HG03095 (cell line): Measurements from ENCODE around the gene DIRAS2.

Experiments
- ATAC-seq: cut with Tn5 transposase; IDR thresholded peaks from one replicate; pipeline ENCODE4 v1.9.1; 2021; ENCODE audit warnings: moderate library complexity; ENCODE audit not compliant: unreplicated experiment

DIRAS2 gene

DNA sequence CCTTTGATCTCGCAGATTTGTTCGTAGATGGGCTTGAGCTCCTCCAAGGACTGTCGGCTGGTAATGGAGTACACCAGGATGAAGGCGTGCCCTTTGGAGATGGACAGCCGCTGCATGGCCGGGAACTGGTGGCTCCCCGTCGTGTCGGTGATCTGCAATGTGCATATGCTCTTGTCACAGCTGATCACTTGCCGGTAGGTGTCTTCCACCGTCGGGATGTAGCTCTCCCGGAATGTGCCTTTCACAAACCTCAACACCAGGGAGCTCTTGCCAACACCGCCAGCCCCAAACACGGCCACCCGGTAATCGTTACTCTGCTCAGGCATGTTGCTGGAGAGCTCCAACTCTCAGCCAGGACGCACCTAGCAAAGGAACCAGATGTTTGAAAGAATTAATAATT lies 29.1 kb downstream of the DIRAS2 start:
- no peak for ATAC-seq

DNA sequence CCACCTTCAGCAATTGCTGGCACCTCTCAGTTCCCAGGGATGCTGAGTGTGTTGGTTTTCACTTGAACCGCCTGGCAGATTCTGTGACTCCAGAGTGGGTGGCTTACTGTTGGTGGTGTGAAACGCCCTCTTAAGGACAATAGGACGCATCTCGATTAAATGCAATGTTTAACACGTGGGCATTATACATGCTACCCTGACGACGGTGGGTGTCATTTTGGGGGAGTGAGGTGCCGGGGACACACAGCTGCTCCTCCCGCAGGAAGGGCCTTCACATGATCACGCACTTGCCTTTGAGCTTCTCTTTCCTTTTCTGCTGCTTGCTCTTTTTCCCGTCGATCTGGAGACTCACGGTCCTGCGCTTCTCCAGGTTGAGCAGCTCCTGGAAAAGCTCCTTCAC lies 29.7 kb downstream of the DIRAS2 start:
- ATAC-seq: no peak

DNA sequence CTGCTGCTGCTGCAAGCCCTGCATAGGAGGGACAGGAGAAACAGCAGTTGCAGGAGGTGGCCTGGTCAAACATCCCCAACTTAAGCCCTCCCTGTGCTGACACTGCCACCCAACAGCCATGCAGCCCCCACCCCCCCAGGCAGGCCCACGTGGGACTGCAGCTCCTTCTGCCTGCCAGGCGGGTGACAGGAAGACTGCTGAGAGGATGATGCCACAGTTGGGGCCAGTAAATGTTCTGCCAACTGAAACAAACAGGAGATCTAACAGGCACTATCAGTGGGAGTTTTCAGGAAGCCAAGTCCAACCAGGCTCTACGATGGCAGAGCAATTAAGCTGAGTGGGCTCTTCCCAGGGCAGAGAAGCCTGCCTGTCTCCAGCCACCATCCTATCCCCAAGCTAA lies 31.1 kb downstream of the DIRAS2 start:
- no peak for ATAC-seq

DNA sequence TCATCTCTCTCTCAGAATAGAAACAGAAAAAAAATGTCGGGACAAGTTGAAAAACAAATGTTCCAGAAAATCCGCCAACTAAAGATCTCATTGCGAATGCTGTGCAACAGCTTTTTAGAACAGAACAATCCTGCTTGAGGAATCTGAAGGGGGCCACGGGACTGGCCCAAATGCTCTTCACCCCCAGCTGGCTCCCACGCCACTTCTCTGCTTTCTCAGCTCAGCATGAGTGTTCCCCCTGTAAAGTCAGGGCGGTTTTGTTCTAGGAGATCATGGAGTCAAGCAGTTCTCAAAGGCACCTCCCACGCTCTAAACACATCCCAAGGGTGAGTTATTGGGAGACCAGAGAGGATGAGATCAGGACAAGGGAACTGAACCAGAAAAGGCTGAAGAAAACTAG lies 31.5 kb downstream of the DIRAS2 start:
- ATAC-seq: no peak

DNA sequence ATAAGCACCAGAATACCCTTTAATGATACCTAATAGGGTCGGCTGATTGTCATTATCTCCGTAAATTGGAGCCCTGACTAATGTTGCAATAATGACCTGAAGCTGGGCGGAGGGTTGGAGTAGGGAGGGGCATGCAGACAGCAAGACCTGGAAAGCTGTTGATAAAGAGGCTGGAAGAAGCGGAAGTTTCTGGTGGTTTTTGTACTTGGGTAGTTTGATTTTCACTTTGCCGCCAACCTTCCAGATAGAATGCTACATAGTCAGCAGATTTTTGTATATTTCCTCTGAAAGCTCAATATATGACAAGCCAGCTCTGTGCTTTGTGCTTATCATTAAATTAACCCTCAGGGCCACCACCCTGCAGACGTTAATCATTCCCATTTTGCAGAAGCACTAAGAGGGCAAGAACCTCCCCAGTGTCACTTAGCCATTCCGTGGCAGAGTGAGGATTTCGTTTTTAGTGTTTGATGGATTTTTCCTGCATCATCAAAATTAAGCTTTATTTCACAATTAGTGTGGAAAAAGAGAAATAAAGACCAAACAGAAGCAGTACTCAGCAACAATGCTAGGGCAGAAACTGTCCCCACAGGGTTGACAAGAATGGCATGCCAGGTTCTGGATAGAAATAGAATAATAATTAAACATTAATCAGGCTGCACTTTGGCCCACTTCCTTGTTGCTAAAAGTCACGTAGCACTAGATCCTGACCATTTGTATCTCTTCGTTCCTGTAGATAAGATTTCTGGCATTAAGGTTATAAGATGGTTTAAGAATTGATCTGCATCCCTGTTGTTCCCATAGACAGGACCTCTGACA lies 34.7 kb downstream of the DIRAS2 start:
- ATAC-seq: no peak

DNA sequence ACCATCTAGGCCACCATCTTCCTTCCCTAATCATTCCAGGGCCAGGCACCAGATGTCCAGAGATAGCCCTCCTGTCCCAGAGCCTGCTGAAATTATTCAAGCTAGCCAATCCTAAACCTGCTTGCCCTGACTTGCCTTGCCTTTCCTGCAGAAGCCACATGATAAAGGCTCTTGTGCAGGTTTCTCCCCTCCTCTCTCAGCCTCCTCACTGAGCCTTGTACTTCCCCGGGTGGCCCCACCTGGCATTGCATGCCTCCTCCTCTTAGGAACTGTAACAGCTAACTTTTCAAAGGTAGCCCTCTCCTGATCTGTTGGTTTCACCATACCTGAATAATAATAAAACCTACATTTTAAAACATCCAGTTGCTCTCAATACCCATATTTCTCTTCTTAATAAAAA lies 42.6 kb downstream of the DIRAS2 start:
- ATAC-seq: no peak

DNA sequence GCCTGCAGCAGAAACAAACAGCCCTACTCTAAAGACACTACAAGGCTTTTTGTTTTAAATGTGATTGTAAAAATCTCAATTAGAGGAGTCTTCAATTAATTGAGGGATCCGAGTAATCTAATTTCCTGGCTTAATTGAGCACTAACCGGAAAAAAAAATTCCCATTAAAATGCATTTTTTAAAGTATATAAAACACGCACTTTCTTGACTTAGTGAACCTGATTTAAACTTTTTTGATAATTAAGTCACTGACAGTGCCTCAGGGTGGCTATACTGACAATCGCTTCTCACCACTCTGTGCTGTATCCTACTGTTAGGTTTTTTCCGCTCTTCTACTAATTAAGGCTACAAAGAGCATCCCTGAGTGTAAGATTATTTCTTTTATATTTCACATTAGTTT lies 44.4 kb downstream of the DIRAS2 start:
- ATAC-seq: no peak

DNA sequence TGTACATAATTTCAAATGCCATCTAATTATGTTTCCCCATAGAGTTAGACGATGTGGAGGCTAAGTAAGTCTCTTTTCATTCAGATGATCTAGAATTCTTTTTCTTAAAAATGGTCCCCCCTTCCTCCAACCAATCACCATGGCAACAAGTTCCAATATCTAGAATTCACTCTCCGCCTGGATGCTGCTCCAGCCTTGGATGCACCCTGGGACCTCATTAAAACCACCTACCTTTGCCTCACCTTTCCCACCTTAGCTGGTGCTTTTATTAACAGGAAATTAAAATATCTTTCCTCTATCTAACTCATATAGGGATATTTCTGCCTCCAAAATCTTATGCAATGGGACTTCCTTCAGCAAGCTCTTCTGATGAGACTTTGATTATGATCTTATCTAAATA lies 49.0 kb downstream of the DIRAS2 start:
- no peak for ATAC-seq

DNA sequence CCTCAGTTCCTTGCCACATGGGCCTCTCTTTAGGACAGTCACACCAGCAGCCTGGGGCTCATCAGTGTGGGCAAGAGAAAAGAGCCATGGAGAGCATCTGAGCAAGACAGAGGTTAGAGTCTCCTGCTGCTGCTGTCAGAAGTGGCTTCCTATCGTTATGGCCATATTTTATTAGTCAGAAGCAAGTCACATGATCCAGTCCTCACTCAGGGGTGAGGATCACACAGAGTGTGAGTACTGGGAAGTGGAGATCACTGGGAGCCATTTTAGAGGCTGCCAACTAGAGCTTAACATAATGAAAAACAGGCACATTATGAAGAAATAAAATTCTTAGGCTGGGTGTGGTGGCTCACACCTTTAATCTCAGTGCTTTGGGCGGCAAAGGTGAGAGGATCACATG lies 62.0 kb downstream of the DIRAS2 start:
- ATAC-seq: no peak

DNA sequence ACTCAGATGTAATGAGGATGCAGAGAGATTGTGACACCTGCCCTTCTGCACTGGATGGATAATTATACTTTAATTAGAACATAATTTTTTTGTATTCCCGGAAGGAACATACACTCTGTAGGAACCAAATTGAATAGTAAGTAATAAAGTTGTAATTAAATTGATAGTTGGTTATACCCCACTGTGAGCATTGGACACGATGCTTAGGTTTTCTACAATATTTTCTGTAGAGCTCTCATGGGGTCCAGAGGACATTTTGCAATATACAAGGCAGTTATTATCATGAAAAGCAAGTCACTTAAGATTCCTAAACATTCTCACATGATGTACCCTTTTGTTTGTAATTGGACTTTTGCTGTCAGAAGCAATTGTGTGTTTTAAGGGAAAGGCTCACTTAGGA lies 63.4 kb downstream of the DIRAS2 start:
- no peak for ATAC-seq

DNA sequence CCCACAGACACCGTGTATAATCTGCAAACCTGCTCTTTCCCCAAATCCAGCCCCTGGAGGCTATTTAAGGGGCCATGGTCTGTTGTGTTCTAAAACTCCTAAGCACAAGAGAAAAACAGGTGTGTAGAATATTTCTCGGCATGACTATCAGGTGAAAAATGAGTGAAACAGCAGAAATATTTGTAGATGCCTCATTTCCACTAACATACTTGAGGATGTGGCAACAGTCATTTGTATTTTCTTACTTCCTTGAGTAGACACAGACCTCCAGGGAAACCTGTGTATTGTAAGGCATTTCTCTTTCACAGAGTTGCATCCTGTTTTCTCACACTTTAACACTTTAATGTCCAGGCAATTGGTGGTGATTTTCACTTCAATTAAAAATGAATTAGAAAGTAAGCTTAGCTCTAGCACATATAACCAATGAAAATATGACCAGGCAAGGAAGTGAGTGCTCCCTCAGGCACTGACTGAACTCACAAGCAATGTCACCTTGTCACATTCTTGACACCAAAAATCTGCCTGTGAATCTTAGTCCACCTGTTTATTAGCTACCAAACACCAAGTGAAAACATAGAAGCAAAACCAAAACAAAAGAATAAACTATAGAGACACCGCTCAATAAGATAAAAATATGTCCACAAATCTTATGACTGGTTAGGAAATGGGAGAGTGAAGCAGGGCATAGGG lies 64.4 kb downstream of the DIRAS2 start:
- no peak for ATAC-seq

DNA sequence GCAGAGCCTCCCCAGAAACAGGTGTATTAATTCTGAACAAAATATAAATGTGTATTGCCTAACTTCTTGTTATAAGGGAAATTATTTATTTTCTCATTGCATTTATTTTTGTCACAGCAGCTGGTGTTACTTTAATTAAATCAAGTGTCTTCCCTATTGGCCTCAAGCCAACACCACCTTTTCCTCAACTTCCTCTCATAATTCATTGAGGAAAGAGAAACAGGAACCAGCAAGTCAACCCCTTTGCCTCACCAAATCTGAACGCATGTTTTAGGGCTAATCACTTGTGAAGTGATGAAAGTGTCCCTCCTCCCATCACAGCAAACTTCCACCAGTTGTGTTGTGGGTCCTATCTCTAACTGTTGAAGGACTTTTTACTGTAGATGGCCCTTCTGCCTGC lies 73.1 kb downstream of the DIRAS2 start:
- no peak for ATAC-seq

DNA sequence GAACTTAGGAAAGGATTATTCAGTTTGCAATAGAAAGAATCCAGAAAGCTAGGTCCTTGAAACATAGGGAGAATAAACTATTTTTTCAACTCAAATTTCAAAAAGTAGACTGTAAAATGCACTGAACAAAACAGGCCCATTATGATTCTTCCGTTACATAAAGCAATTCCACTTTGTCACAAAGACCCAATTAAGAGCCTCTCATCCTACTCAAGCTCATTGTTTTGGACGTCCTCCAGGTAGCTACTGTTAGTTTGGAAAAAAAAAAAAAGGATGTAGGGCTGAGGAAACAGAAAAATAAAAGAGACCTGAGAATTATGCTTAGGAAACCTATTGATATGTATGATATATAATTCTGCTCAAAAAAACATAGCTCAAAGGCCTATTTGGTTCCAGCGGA lies 74.0 kb downstream of the DIRAS2 start:
- no peak for ATAC-seq

DNA sequence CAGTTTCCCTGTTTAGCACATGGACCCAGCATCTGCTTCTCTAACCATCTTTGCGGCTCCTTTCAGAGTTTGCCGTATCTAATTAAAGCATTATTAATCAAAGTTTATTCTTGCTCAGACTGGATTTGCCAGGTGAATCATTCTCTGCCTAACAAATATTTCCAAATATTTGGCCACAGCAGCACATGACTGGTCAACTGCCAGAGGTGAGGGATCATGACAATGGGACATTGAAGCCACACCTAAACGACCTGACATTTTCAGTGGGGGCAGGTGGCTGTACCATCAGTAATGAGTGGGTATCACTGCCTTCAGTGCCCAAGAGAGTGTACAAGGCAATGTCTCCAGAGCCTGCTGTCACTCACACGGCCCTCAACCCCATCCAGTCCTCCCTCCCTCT lies 80.4 kb downstream of the DIRAS2 start:
- ATAC-seq: no peak
